Adrenal gland (tissue), 12 donors: ENCODE measurements around the gene OR5AU1. TPM values are rescaled to one million over a fixed set of nuclear protein-coding genes. Genes with fewer than 3 reads are reported as not detected.

ENCODE experiments used
- DNase-seq, 7 donors: peaks; one replicate each; pipeline ENCODE4 v3.0.0-alpha.2; 2019 to 2020
- H3K27ac ChIP-seq, 5 donors: fragments of 200-600 bp; sonication (generic) in 4 of 5; 1 replicate in 3 of 5; 2 replicates in 2 of 5; pipeline versions ENCODE4 v1.5.1 to v1.8.0; 2016 to 2020; ENCODE audit warnings: mild to moderate bottlenecking in 1 of 5
- H3K27me3 ChIP-seq: fragments of 200-600 bp; 2 replicates; pipeline ENCODE4 v1.8.0; 2021
- H3K36me3 ChIP-seq, 2 donors: fragments of 200-600 bp; replicated peaks in 1 of 2; 1 replicate in 1 of 2; 2 replicates in 1 of 2; pipeline versions ENCODE4 v1.5.1 to v1.8.0; 2018 to 2022
- H3K4me1 ChIP-seq, 2 donors: fragments of 200-600 bp; replicated peaks in 1 of 2; 1 replicate in 1 of 2; 2 replicates in 1 of 2; pipeline versions ENCODE4 v1.5.1 to v1.8.0; 2018 to 2021
- H3K4me3 ChIP-seq, 4 donors: fragments of 200-600 bp; sonication (generic) in 3 of 4; one replicate each; pipeline ENCODE4 v1.5.1; 2016 to 2018
- H3K9me3 ChIP-seq, 3 donors: fragments of 200-600 bp; sonication (generic) in 1 of 3; replicated peaks in 1 of 3; 1 replicate in 2 of 3; 2 replicates in 1 of 3; pipeline versions ENCODE4 v1.5.1 to v1.8.0; 2016 to 2021
- CTCF ChIP-seq, 6 experiments: fragments of 450-650 bp in 4 of 6; fragments of 200-600 bp in 2 of 6; sonication (generic) in 1 of 6; IDR thresholded peaks; 1 replicate in 5 of 6; 2 replicates in 1 of 6; pipeline versions ENCODE4 v1.5.1 to v1.8.0; 2016 to 2021; ENCODE audit warnings: antibody characterized with exemption in 6 of 6, mild to moderate bottlenecking in 2 of 6, moderate library complexity in 1 of 6
- POLR2A ChIP-seq, 2 donors: fragments of 450-650 bp; IDR thresholded peaks; one replicate each; pipeline ENCODE4 v1.6.1; 2017; ENCODE audit warnings: antibody characterized with exemption in 2 of 2, mild to moderate bottlenecking in 2 of 2, moderate library complexity in 1 of 2
- WGBS, 4 donors: extraction: QIAGEN DNeasy Blood & Tissue Kit in 2 of 4; methylation state at CpG; one replicate each; pipeline versions ENCODE4 v1.1.5 to v1.1.7; 2013 to 2017; 5-methylcytosine and 5-hydroxymethylcytosine counted together
- intact Hi-C, 2 donors: fragments of 100-400 bp; cut with DNase I; formaldehyde crosslinking; loops; one replicate each; pipeline versions ENCODE4 v1.14.1 to v1.15.0; 2022 to 2023
- polyA plus RNA-seq, 3 donors: library from polyadenylated mRNA; stranded (reverse); fragments of 200-250 nt in 2 of 3; fragments of 350-450 nt in 1 of 3; fragmentation: Illumina TruSeq in 1 of 3; extraction: RNeasy Lipid Tissue Mini Kit (QIAGEN cat#74804) in 1 of 3; gene quantifications; one replicate each; pipeline ENCODE4 v1.2.3, GENCODE V29; 2013 to 2014
- total RNA-seq, 9 donors: library from RNA; depleted of rRNA in 4 of 9; stranded (reverse); fragments of >200 nt in 4 of 9; fragments of 120-200 nt in 1 of 9; fragmentation: NEBNext Ultra II Directional in 1 of 9; extraction: Animal tissue kit (Norgen Biotek cat#: 25700) in 1 of 9; gene quantifications; one replicate each; pipeline versions ENCODE4 v1.1.0 to v1.2.4, GENCODE V29; 2013 to 2023
- donor health status: healthy with polysubstance abuse.
- donor health status: Bipolar disorder and iron deficiency.
- donor health status: DM: yes; HTN: yes; CAD: no.
- donor health status: DM: no; HTN: no; CAD: no.
- donor health status: DM: no; HTN: no; CAD: no.
- donor health status: DM: yes; HTN: yes; CAD: no.

OR5AU1 gene
- total and polyA plus RNA-seq, 12 donors, result not detected

GRCh38 chr14:21145437-21145836 is 10.4 kb downstream of the OR5AU1 start:
- no peaks in the 10 kb centered on the region for H3K27me3 ChIP-seq
- TF ChIP-seq POLR2A (IDR thresholded peaks at IDR 0.05), result no peak
- TF ChIP-seq CTCF (IDR thresholded peaks at IDR 0.05), result no peak
- H3K4me3 ChIP-seq, result no peak overlapping the region
- no peaks in the 10 kb centered on the region for H3K9me3 ChIP-seq
- no peaks in the 10 kb centered on the region for H3K36me3 ChIP-seq
- no peak overlapping the region for H3K27ac ChIP-seq
- intact Hi-C loops, result no loop called here
- no peak for DNase-seq
- no peaks in the 10 kb centered on the region for H3K4me1 ChIP-seq

GRCh38 chr14:21142357-21142756 is 13.5 kb downstream of the OR5AU1 start:
- DNase-seq, result no peak
- intact Hi-C loops, result no loop called here
- H3K27ac ChIP-seq, result no peak overlapping the region
- H3K4me1 ChIP-seq, result no peaks in the 10 kb centered on the region
- TF ChIP-seq CTCF (IDR thresholded peaks at IDR 0.05) (no peak), POLR2A (IDR thresholded peaks at IDR 0.05) (no peak)
- no peaks in the 10 kb centered on the region for H3K27me3 ChIP-seq
- no peaks in the 10 kb centered on the region for H3K36me3 ChIP-seq
- 92 to 94% (median 93%) methylated on average over 1 of the region's 1 CpG for WGBS, 4 donors
- H3K9me3 ChIP-seq, result no peaks in the 10 kb centered on the region
- H3K4me3 ChIP-seq, result no peak overlapping the region

GRCh38 chr14:21136024-21136423 is 19.8 kb downstream of the OR5AU1 start:
- WGBS, 4 donors, result 6 to 17% (median 12%) methylated on average over 1 of the region's 1 CpG
- Histone ChIP-seq H3K27ac (no peak overlapping the region), H3K36me3 (no peaks in the 10 kb centered on the region), H3K4me3 (no peak overlapping the region), H3K9me3 (no peaks in the 10 kb centered on the region), H3K27me3 (no peaks in the 10 kb centered on the region), H3K4me1 (no peaks in the 10 kb centered on the region)
- TF ChIP-seq CTCF (IDR thresholded peaks at IDR 0.05) (peak; percentile 36 to 72 (median 63)), POLR2A (IDR thresholded peaks at IDR 0.05) (no peak)
- intact Hi-C loops, result loop anchor here in 1 of 2 donors (10.0 kb wide), 1 partner anchor 59 kb away; no protein-coding TSS in a partner anchor
- no peak for DNase-seq

GRCh38 chr14:21133901-21134300 is 22.0 kb downstream of the OR5AU1 start:
- no peaks in the 10 kb centered on the region for H3K27me3 ChIP-seq
- no peaks in the 10 kb centered on the region for H3K4me1 ChIP-seq
- no peaks in the 10 kb centered on the region for H3K36me3 ChIP-seq
- TF ChIP-seq CTCF (IDR thresholded peaks at IDR 0.05), result no peak
- TF ChIP-seq POLR2A (IDR thresholded peaks at IDR 0.05), result no peak
- H3K27ac ChIP-seq, result no peak overlapping the region
- DNase-seq, result no peak
- no peaks in the 10 kb centered on the region for H3K9me3 ChIP-seq
- no peak overlapping the region for H3K4me3 ChIP-seq
- intact Hi-C loops, result loop anchor here in 1 of 2 donors (10.0 kb wide), 1 partner anchor 61 kb away; no protein-coding TSS in a partner anchor
- WGBS, 4 donors, result 38 to 63% (median 51%) methylated on average over 1 of the region's 1 CpG
